IMR-90 (cell line): ENCODE data around the gene NR5A1. TPM values are rescaled to one million over a fixed set of nuclear protein-coding genes. Genes with fewer than 3 reads are reported as not detected.

Source experiments
- ATAC-seq: fragments of 200-7000 bp; cut with Tn5 transposase; 2 replicates; pipeline ENCODE4 v1.9.1; 2020; ENCODE audit warnings: low read depth, mild to moderate bottlenecking, moderate library complexity
- BruUV-seq: library from RNA; stranded (reverse); fragments of 400-500 nt; replicated peaks from 2 replicates; lab custom pipeline; 2021; lab: Mats Ljungman, UMichigan
- CTCF ChIA-PET: fragments of 300-600 bp; formaldehyde crosslinking; extraction: SDS; loops from one replicate; lab custom pipeline; 2021; ENCODE audit warnings: antibody characterized with exemption; lab: Yijun Ruan, JAX
- POLR2A ChIA-PET: fragments of 300-600 bp; sonication (Branson Sonifier 250); formaldehyde crosslinking; loops from one replicate; lab custom pipeline; 2022; ENCODE audit warnings: antibody characterized with exemption; ENCODE audit not compliant: unreplicated experiment; lab: Charles Lee
- DNase-seq: peaks from one replicate; pipeline ENCODE4 v3.0.0; 2013
- H2AFZ ChIP-seq: replicated peaks from 2 replicates; pipeline ENCODE3; 2013; ENCODE audit warnings: low read length, mild to moderate bottlenecking; ENCODE audit not compliant: poor library complexity
- H2AK5ac ChIP-seq: 2 replicates; pipeline ENCODE4 v1.6.1; 2013; ENCODE audit warnings: low read depth, low read length, inconsistent platforms
- H2AK9ac ChIP-seq: replicated peaks from 2 replicates; pipeline ENCODE3; 2013; ENCODE audit warnings: mild to moderate bottlenecking, low read depth, low read length, moderate library complexity; ENCODE audit not compliant: poor library complexity
- H2BK120ac ChIP-seq: 2 replicates; pipeline ENCODE4 v1.6.1; 2013; ENCODE audit warnings: low read depth, low read length, inconsistent platforms
- H2BK15ac ChIP-seq: 3 replicates; pipeline ENCODE4 v1.6.1; 2013; ENCODE audit warnings: low read depth, low read length, inconsistent platforms
- H2BK20ac ChIP-seq: 2 replicates; pipeline ENCODE4 v1.6.1; 2013; ENCODE audit warnings: low read depth, mild to moderate bottlenecking, inconsistent platforms, low read length, moderate library complexity
- H2BK5ac ChIP-seq: 2 replicates; pipeline ENCODE4 v1.6.1; 2013; ENCODE audit warnings: mild to moderate bottlenecking, low read depth, low read length, inconsistent platforms; ENCODE audit not compliant: poor library complexity, severe bottlenecking
- H3K14ac ChIP-seq: replicated peaks from 2 replicates; pipeline ENCODE4 v1.6.1; 2013; ENCODE audit warnings: low read depth, low read length, inconsistent platforms
- H3K18ac ChIP-seq: 2 replicates; pipeline ENCODE4 v1.6.1; 2013; ENCODE audit warnings: low read depth, low read length, control low read depth
- H3K23ac ChIP-seq: 2 replicates; pipeline ENCODE4 v1.6.1; 2013; ENCODE audit warnings: low read depth, low read length, inconsistent platforms
- H3K27ac ChIP-seq: 2 replicates; pipeline ENCODE4 v1.5.1; 2013; ENCODE audit warnings: mild to moderate bottlenecking, control low read depth, low read length; ENCODE audit not compliant: insufficient read depth
- H3K27me3 ChIP-seq: 2 replicates; pipeline ENCODE4 v1.6.1; 2013; ENCODE audit warnings: low read length; ENCODE audit not compliant: control insufficient read depth, insufficient read depth
- H3K36me3 ChIP-seq: 2 replicates; pipeline ENCODE4 v1.6.1; 2013; ENCODE audit warnings: low read length, mixed read lengths; ENCODE audit not compliant: control insufficient read depth, insufficient read depth
- H3K4ac ChIP-seq: 2 replicates; pipeline ENCODE4 v1.6.1; 2013; ENCODE audit warnings: low read depth, low read length, inconsistent platforms
- H3K4me1 ChIP-seq: 2 replicates; pipeline ENCODE4 v1.6.1; 2013; ENCODE audit warnings: low read length, mixed read lengths; ENCODE audit not compliant: control insufficient read depth, insufficient read depth
- H3K4me2 ChIP-seq: 2 replicates; pipeline ENCODE4 v1.6.1; 2013; ENCODE audit warnings: low read depth, mild to moderate bottlenecking, control low read depth, low read length, moderate library complexity
- H3K4me3 ChIP-seq: 2 replicates; pipeline ENCODE4 v1.5.1; 2013; ENCODE audit warnings: low read depth, mild to moderate bottlenecking, control low read depth, low read length, moderate library complexity; ENCODE audit not compliant: insufficient read depth
- H3K56ac ChIP-seq: 2 replicates; pipeline ENCODE4 v1.6.1; 2013; ENCODE audit warnings: low read length, inconsistent platforms; ENCODE audit not compliant: insufficient read depth; ENCODE audit errors: extremely low read depth
- H3K79me1 ChIP-seq, 2 experiments: 2 replicates each; pipeline ENCODE4 v1.6.1; 2013; ENCODE audit warnings: low read length in 2 of 2, inconsistent platforms in 1 of 2, low read depth in 1 of 2
- H3K9ac ChIP-seq: 2 replicates; pipeline ENCODE4 v1.6.1; 2013; ENCODE audit warnings: low read depth, low read length, control low read depth
- H3K9me1 ChIP-seq: 2 replicates; pipeline ENCODE4 v1.6.1; 2013; ENCODE audit warnings: low read length, inconsistent platforms; ENCODE audit not compliant: insufficient read depth
- H3K9me3 ChIP-seq: 2 replicates; pipeline ENCODE4 v1.6.1; 2013; ENCODE audit warnings: low read length; ENCODE audit not compliant: control insufficient read depth, insufficient read depth
- H4K20me1 ChIP-seq: 2 replicates; pipeline ENCODE4 v1.6.1; 2013; ENCODE audit warnings: low read length, inconsistent platforms; ENCODE audit not compliant: insufficient read depth
- H4K5ac ChIP-seq: 2 replicates; pipeline ENCODE4 v1.6.1; 2013; ENCODE audit warnings: mild to moderate bottlenecking, low read depth, low read length, control low read depth
- H4K8ac ChIP-seq, 2 experiments: 2 replicates each; pipeline ENCODE4 v1.6.1; 2013; ENCODE audit warnings: low read depth in 2 of 2, low read length in 2 of 2, control low read depth in 1 of 2, inconsistent platforms in 1 of 2
- H4K91ac ChIP-seq: 2 replicates; pipeline ENCODE4 v1.6.1; 2013; ENCODE audit warnings: low read depth, low read length, inconsistent platforms; ENCODE audit not compliant: insufficient read depth
- BHLHE40 ChIP-seq: fragments of 150-350 bp; IDR thresholded peaks from 2 replicates; pipeline ENCODE4 v1.6.1; 2016; ENCODE audit warnings: mild to moderate bottlenecking, low read depth, low read length
- CEBPB ChIP-seq: IDR thresholded peaks from 2 replicates; pipeline ENCODE4 v1.6.1; 2012; ENCODE audit warnings: low read depth, low read length, improper control_type of control experiment
- CHD1 ChIP-seq: IDR thresholded peaks from 2 replicates; pipeline ENCODE4 v1.6.1; 2012; ENCODE audit warnings: low read depth, low read length, improper control_type of control experiment
- CTCF ChIP-seq: conservative IDR thresholded peaks from 2 replicates; pipeline ENCODE4 v1.5.1; 2012; ENCODE audit warnings: mild to moderate bottlenecking, low read depth, low read length, improper control_type of control experiment
- ELK1 ChIP-seq: fragments of 150-350 bp; IDR thresholded peaks from 2 replicates; pipeline ENCODE4 v1.6.1; 2016; ENCODE audit warnings: low read depth, mild to moderate bottlenecking, low read length, moderate library complexity, borderline replicate concordance
- FOS ChIP-seq: fragments of 150-350 bp; IDR thresholded peaks from 2 replicates; pipeline ENCODE4 v1.6.1; 2016; ENCODE audit warnings: low read depth, low read length
- MAFK ChIP-seq: IDR thresholded peaks from 2 replicates; pipeline ENCODE4 v1.6.1; 2012; ENCODE audit warnings: low read depth, low read length, improper control_type of control experiment
- MAZ ChIP-seq: IDR thresholded peaks from 2 replicates; pipeline ENCODE4 v1.6.1; 2012; ENCODE audit warnings: low read depth, mild to moderate bottlenecking, low read length, improper control_type of control experiment, moderate library complexity, borderline replicate concordance
- MXI1 ChIP-seq: IDR thresholded peaks from 2 replicates; pipeline ENCODE4 v1.6.1; 2012; ENCODE audit warnings: low read depth, mild to moderate bottlenecking, low read length, moderate library complexity, borderline replicate concordance
- NFE2L2 ChIP-seq: fragments of 150-350 bp; IDR thresholded peaks from 2 replicates; pipeline ENCODE4 v1.6.1; 2016; ENCODE audit warnings: low read depth, mild to moderate bottlenecking, low read length
- POLR2A ChIP-seq: IDR thresholded peaks from 2 replicates; pipeline ENCODE4 v1.6.1; 2012; ENCODE audit warnings: mild to moderate bottlenecking, low read depth, low read length
- RAD21 ChIP-seq: IDR thresholded peaks from 2 replicates; pipeline ENCODE4 v1.6.1; 2012; ENCODE audit warnings: low read length, improper control_type of control experiment
- RCOR1 ChIP-seq: IDR thresholded peaks from 2 replicates; pipeline ENCODE4 v1.6.1; 2012; ENCODE audit warnings: mild to moderate bottlenecking, low read length, improper control_type of control experiment; ENCODE audit not compliant: insufficient replicate concordance
- RFX5 ChIP-seq: IDR thresholded peaks from 2 replicates; pipeline ENCODE4 v1.8.0; 2012; ENCODE audit warnings: low read depth, mild to moderate bottlenecking, low read length, moderate library complexity
- SMC3 ChIP-seq: fragments of 150-350 bp; IDR thresholded peaks from 2 replicates; pipeline ENCODE4 v1.6.1; 2016; ENCODE audit warnings: low read depth, mild to moderate bottlenecking, antibody characterized with exemption, low read length, moderate library complexity
- USF2 ChIP-seq: fragments of 150-350 bp; IDR thresholded peaks from 2 replicates; pipeline ENCODE4 v1.6.1; 2017; ENCODE audit warnings: mild to moderate bottlenecking, antibody characterized with exemption, low read length, low read depth
- WGBS, 2 experiments: methylation state at CpG; one replicate each; pipeline versions ENCODE4 v1.1.5 to v1.1.7; 2013; ENCODE audit warnings: missing lambda C conversion rate in 2 of 2; ENCODE audit not compliant: insufficient read length in 1 of 2; ENCODE audit errors: extremely low coverage in 2 of 2; 5-methylcytosine and 5-hydroxymethylcytosine counted together
- dilution Hi-C: fragments of 300-500 bp; cut with HindIII; formaldehyde crosslinking; loops from one replicate; pipeline ENCODE4 v1.14.3; 2018; ENCODE audit warnings: low sequenced_read_pairs; ENCODE audit not compliant: unreplicated experiment
- in situ Hi-C: fragments of 300-500 bp; cut with MboI; formaldehyde crosslinking; loops from 3 replicates; pipeline ENCODE4 v1.14.3; 2019; ENCODE audit warnings: low sequenced_read_pairs, inconsistent platforms, mixed read lengths
- intact Hi-C: fragments of 100-400 bp; cut with micrococcal nuclease; formaldehyde crosslinking; loops from 2 replicates; pipeline ENCODE4 v1.10.0; 2022
- polyA plus RNA-seq, 3 experiments: library from polyadenylated mRNA; depleted of rRNA; stranded (reverse); fragments of >200 nt; gene quantifications; 2 replicates each; pipeline ENCODE4 v1.2.3, GENCODE V29; 2012; ENCODE audit warnings: low replicate concordance in 1 of 3
- total RNA-seq: library from RNA; depleted of rRNA; stranded (reverse); fragments of >200 nt; gene quantifications from 2 replicates; pipeline ENCODE4 v1.2.3, GENCODE V29; 2012

NR5A1 gene
- total and polyA plus RNA-seq, 2 of the 4 experiments (the other 2 are of a cell fraction) = not detected

- no peak overlapping the region for H2AK9ac ChIP-seq
- H3K27me3 ChIP-seq = peaks cover 21% of the 10 kb centered on the region
- H3K36me3 ChIP-seq = no peaks in the 10 kb centered on the region
- DNase-seq (no peak), ATAC-seq (no peak)
- no peak overlapping the region for H3K27ac ChIP-seq
- TF ChIP-seq MXI1 (no peak), SMC3 (no peak), RAD21 (no peak), ELK1 (no peak), FOS (no peak), CTCF (no peak), POLR2A (no peak), RCOR1 (no peak), BHLHE40 (no peak), NFE2L2 (no peak), MAFK (no peak), CEBPB (no peak), MAZ (no peak), RFX5 (no peak), USF2 (no peak), CHD1 (no peak)
- no TSS peak for BruUV-seq
- H2BK5ac ChIP-seq = no peak overlapping the region
- no peaks in the 10 kb centered on the region for H3K4me1 ChIP-seq
- H2BK20ac ChIP-seq = no peak overlapping the region
- H4K91ac ChIP-seq = no peak overlapping the region
- H3K9ac ChIP-seq = no peak overlapping the region
- H3K9me1 ChIP-seq = no peaks in the 10 kb centered on the region
- H2AK5ac ChIP-seq = no peak overlapping the region
- no peak overlapping the region for H3K4me3 ChIP-seq
- no peaks in the 10 kb centered on the region for H3K79me1 ChIP-seq
- H4K8ac ChIP-seq = no peak overlapping the region
- H2BK15ac ChIP-seq = no peak overlapping the region
- no peak overlapping the region for H2AFZ ChIP-seq
- in situ Hi-C loops (no loop called here), intact Hi-C loops (no loop called here), dilution Hi-C loops (no loop called here)
- no CpG with 5 or more reads among the region's 3 CpGs for WGBS, 2 experiments
- no peak overlapping the region for H3K4me2 ChIP-seq
- ChIA-PET CTCF (no interaction called here), POLR2A (interaction anchor here (0.6 kb wide), 1 partner anchor 45 kb away, joined by 5 read pairs; no protein-coding TSS in a partner anchor)
- H3K14ac ChIP-seq = no peak overlapping the region
- H2BK120ac ChIP-seq = no peak overlapping the region
- peaks cover 8% of the 10 kb centered on the region for H3K9me3 ChIP-seq
- no peak overlapping the region for H3K23ac ChIP-seq
- no peak overlapping the region for H4K5ac ChIP-seq
- no peak overlapping the region for H3K18ac ChIP-seq
- no peaks in the 10 kb centered on the region for H4K20me1 ChIP-seq
- H3K56ac ChIP-seq = no peak overlapping the region
- H3K4ac ChIP-seq = no peak overlapping the region
Measured at GRCh38 chr9:124444166-124444565, 63.0 kb downstream of the NR5A1 start.
